NCI-H2227 (cell line): ENCODE data around the gene RFX3.
A peak's percentile ranks its signal among the peaks of the same experiment; 100 is the strongest.

Experiments used
- DNase-seq: peaks from one replicate; lab custom pipeline; 2025; ENCODE audit not compliant: unreplicated experiment; lab: John Stamatoyannopoulos, UW

The RFX3 gene

DNA sequence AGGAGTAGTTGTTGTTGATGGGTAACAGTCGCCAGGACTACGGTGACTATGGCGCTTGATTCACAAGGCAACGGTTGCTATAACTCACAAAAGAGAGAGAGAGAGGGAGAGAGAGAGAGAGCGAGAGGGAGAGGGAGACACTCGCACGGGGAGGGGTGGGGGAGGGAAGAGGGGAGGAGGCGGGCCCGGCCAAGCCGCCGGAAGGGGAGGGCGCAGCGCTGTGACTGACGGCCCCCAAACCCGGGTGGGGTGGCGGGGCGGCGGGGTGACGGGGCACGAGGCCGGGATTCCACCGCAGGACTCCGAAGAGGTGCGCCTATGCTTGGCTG, at the start of gene RFX3:
Gene RFX3 (minus strand): TSS at position 166 of the 329 bp plus-strand sequence. CDS start 130,413 bp downstream, outside the sequence.
- DNase-seq, result peak; percentile 90

DNA sequence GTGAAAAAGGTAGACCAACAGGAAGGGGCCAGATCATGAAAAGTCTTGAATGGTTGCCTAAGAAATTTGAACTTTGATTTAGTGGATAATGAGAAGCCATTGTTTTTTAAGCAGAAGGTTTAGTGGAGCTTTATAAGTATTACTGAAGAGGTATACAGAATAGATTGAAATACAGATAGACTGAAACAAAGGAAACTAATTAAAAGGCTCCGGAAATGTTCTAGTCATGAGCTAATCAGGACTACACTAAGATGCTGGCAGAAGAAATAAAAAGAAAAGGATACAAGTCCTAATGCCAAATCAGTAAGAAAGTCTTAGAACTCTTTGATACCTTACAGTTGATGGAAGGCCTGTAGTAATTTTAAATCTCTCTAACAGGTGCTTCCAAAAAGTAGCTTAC, 45.7 kb upstream of the RFX3 start:
- DNase-seq, result no peak

DNA sequence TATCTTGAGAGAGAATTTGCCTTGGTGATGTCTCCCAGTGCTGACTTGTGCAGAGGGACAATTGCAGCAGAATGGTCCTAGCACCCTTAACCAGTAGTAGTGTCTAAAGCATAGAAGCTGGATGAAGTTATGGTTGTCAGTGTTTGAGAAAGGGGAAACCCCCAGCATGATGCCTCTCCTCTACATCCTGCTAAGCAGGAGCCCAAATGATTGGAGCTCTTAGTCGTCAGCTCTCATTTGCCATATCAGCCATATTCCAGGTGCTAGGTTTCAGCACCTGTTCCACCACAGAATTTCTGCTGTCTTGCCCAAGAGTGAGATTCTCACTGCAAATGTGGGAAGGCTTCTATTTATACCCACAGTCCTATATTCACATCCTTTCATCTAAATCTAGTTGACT, 43.7 kb upstream of the RFX3 start:
- DNase-seq, result no peak

DNA sequence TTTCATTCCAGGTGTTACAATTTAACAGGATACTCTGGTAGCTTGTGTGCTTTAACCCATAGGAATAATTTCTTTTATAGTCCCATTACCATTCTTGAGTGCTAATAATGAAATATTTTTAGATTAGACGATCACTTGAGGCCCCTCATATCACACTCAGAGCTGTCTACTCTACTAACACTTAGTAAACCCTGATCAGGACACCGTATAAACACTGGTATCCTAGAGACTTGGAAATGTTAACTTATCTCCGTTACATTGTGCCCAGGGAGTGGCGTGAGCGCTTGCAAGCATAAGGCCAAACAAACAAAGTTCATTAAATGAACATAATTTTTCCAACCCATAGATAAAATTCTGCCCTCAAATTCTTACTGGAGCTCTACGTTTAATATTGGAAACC, 42.2 kb upstream of the RFX3 start:
- DNase-seq, result no peak

DNA sequence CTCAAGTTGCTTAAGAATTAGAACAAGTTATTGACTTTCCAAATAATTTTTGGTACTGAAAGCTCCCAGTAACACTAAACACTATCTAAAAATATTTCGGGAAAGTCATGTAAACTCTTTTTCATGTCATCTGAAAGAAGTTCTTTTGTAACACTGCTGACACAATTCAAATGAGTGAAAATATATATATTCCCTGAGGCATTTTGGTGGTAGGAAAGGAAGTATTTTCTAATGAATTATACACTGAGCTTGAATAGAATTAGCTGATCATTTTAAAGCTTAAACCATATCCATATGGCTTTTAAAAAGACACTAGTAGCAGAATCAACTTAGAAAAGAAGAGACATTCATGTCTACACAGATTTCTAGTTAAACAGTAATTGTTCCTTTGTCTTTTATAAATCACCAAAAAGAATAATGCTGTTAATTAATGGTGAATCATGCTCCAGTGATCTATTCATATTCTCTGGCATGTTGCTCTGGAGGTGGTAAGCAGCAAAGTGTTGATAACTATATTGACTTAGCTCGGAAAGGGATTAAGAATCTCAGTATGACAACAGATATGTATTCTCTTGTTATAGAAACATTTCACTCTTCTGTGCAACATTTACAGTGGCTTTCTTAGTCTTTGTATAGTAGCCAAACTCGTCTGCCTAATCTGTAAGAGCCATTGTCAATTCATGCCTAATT, 27.4 kb upstream of the RFX3 start:
- DNase-seq, result no peak

DNA sequence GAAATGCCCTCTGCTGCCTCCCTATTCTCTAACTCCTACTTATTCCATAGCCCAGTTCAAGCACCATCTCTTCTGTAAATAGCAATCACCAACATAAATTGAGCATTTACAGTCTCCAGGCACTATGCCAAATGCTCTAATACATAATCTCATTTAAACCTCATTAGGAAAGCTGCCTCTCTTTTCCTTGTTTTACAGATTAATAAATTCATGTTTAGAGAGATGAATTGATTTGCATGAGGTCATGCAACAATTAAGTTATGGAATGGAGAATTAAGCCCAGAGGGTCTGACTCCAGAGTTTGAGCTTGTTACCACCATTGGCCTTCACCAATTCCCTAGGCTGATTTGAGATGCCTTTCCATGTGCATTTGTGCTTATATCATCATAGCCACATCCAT, 23.4 kb upstream of the RFX3 start:
- no peak for DNase-seq

DNA sequence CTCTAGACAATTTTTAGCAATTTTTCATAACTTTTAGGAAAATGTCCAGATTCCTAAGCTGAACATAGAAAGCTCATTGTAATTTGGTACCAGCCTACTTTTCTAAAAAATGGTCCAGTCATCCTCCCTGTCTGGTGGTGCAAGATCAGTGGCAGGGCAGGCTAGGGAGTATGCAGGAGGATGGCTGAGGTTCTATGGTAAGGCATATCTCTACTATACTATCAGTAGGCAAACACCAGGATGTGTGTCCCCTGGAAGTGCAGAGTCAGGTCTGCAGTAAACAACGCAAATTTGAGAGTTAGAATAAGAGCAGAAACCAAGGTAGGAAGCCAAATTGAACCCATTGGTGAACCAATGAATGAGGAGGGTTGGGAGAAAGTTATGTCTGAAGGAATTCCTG, 22.8 kb upstream of the RFX3 start:
- DNase-seq, result no peak

DNA sequence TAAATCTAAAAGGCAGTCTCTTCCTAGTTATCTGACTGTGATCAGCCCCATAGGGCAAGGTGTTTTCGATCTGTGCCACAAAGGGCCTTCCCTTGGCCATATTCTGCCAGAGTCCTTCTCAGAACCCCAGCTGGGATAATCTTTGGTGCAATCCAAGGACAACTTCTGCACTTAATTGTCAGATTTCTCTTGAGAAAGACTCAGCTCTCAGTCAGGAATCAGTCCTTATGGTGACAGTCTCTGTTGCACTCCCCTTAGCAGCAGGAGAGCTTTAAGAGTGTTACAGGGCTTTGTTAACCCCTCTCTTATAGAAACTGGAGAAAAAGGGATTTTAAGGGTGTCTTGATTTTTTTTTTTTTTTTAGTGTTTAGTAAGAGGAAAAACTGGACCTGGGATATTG, 15.4 kb upstream of the RFX3 start:
- peak; percentile 3 for DNase-seq

DNA sequence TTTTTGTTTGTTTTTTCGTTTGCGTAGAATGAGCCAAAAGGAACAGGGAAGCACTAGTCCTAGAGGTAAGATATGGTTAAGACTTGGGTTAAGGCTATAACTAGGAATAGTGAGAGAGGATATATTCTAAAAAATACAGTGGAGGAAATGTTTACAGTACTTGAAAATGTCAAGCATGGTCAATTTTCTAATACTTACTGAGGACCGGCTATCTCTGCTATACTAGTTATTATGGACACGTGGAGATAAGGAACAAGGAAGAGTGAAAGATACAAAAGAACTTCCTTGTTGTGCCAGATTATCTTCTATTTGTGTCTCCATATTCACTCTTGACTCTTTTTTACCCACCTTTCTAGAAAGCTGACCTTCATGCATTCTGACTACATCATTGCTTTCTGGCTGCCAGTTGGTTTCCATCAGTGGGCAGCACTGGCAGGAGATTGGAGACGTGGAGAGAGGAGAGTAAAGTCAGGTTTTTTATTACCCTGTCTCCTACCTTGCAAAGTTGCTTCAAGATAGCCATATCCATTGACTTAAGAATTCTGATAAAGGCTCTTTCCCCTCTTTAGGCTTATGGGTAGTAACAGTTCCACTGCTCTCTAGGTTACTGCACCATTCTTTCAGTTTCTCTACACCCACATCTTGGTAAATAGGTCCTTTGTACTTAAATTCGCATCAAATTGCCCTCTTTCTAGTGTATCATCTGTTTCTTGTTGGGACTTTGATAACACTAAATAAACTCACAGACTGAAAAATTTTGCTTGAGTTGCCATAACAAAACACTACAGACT, 9.0 kb upstream of the RFX3 start:
- DNase-seq, result no peak

DNA sequence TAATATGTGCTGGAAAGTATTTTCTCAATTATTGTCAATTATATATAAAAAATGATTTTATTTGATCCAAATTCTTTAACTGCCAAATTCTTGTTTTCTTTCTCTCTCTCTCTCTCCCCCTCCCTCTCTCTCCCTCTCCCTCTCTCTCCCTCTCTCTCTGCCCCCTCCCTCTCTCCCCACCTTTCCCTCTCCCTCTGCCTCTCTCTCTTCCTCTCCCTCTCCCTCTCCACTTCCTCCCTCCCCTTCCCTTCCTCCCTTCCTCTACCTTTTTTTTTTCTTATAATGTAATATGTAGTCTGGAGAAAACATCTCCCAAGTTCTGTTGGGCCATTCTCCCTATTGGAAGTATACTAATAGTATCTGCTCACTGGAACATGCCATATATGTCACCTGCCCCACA, 6.4 kb upstream of the RFX3 start:
- DNase-seq, result no peak

DNA sequence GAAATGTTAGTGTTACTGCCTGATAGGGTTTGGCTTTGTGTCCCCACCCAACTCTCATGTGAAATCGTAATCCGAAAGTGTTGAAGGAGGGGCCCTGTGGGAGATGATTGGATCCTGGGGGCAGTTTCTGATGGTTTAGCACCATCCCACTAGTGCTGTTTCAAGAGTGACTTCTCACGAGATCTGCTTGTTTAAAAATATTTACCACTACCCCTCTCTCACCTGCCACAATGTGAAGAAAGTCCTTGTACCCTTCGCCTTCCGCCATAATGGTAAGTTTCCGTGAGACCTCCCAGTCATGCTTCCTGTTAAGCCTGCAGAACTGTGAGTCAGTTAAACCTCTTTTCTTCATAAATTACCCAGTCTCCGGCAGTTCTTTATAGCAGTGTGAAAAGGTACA, 2.6 kb upstream of the RFX3 start:
- DNase-seq, result peak; percentile 54

DNA sequence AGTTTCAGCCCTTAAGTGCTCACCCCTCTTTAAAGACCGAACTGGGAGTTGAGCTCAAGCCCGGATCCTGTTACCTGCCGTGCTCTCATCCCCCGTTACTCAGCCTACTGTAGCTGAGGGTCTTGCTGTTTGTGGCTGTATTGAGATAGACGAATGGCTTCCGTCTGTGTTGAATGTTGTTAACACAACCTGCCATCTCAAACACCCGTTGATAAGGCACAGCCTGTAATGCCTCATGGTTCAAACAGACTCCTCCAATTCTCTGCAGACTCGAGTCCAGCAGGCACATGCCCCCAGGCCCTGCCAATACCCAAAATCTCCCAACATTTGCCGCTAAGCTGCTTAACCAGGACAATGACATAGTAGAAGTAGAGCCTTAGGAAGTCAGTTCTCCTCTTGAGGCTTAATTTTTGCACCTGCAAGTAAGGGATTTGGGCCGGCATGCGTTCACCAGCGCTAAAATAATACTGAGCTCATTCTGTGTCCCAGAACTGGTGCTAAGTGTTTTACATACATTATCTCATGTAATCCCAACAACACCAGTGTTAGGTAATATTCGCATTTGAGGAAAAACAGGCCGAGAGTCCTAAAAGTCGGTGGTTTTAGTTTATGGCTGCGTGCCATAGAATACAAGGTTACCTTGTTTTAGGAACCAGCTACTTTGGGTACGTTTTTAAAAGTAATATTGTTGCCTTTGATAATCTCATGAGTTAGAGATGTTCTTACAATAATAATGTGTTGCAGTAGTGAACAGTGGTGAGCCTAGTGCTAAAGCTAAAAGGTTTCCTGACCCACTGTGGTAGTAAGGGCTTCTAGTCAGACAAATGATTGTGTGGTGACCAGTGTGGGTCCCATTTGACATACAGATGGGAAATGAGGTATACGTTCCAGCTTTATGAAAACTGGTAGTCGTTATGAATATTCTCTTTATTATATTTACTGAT, 1.5 kb upstream of the RFX3 start:
- peak; percentile 70 for DNase-seq

DNA sequence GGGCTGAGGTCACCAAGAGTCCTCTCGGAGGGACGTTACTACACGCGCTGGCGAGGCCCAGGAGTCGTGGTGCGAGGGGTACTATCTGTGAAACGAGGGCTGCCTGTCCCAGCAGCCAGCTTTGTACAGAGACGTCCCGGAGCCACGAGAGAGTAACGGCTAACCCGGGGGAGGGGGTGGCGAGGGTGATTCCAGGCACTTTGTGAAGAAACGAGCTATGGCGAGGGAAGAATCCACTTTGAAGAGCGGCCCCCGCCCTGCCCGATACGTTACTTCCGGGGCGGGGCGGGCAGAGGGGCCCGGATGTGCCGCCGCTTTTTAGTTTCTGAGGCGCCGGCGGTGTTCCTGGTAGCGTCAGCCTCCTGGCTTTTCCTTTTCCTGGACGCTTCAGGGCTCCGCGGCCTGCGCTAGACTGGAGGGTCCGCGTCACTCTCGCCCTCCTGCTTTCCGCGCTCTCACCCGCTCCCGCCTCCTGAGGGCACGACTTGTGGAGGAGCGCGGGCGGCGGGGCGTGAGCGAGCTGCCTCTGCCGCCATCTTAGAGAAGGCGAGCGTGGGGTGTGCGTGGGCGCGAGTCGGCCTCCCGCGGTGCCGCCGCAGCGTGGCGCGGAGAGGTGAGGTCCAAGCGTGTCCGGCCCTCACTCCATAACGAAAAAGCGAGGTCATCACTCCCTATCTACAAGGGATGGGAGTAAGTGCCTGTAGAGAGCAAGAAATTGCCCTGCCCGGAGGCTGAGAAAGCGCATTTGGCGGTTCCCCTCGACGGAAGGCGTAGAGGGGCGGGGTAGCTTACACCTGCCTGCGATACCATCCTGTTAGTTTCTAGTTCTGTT, 580 bp upstream of the RFX3 start:
- peak; percentile 91 for DNase-seq

DNA sequence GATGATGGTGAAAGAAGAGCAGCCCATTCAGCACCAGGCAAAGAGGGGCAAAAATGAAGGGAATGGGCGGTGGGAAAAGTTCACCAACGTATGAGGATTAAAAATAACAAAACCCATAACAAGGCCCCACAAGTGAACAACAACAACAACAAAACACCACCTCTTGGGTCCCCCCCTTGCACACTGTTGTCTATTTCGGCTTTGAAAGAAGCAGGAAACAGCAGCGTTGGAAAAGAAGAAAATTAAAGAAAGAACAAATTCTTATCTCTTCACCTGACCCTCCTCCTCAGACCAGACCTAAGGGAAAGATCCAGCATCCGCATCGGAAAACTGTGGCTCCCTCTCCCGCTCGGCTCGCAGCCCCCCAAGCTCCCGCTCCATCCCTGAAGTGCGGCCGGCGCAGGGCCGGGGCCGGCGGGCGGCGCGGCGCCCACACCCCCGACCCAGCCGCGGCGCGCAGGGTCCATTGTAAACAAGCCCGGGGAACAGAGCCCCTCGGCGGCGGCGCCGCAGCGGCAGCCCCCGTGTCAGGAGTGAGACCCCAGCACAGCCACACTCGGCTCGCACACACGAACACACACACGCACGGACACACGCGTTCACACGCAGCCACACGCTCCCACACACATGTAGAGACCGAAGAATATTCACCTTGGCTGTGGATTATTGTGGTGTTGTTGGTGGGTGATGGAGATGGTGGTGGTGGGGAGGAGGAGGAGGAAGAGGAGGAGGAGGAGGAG, 535 bp downstream of the RFX3 start:
- peak; percentile 78 for DNase-seq

DNA sequence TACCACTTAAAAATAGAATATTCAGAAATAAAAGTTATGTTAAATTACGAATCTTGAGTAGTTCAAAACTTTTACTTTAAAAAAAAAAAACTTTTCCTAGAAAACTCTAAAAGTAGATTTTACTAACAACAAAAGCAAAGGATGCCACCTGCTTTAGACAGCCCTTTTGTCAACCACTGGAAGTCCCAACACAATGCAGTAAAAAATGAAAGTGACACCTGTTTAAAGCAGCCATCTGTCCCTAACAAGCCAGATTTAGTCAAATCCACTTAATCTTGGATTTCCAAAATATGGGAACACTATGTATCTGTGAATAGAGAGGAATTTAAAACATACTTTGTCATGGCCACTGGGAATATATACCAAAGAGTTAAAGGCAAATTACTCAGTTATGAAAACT, 3.8 kb downstream of the RFX3 start:
- no peak for DNase-seq

DNA sequence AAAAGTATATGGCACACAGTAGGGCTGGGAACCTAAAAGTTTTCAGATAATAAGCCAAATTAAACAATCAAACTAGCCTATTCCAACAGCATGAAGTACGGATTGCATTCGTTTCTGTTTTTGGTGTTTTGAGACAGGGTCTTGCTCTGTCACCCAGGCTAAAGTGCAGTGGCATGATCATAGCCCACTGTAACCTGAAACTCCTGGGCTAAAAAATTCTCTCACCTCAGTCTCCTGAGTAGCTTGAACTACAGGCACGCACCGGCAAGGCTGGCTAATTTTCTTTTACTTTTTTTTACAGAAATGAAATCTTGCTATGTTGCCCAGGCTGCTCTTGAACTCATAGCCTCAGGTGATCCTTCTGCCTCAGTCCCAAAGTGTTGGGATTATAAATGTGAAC, 5.2 kb downstream of the RFX3 start:
- DNase-seq, result no peak

DNA sequence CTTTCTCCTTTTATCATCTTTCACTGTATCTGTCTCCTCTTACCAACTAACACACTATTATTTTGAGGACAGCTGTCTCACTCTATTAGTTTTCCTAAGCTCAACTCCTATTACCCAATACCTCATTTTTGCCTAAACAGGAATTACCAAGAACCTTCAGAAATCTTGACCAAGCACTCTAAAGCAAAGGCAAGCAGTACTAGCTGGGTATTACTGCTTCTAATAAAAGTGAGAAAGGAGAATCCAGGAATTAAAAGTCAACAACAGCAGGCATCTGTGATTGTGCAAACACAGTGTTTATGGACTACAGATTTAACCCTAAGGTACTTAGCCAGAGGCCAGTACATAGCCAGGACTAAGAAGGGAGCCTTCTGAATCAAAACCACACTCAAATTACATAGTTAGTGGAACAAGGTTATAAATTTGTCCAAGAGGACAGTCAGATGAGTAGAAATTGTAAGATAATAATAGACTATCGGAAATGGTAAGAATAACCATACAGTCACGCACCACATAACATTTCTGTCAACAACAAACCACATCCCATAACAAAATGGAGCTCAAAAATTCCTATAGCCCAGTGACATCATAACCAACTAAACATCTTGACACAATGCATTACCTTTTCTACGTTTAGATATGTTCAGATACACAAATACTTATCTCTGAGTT, 8.3 kb downstream of the RFX3 start:
- DNase-seq, result no peak

DNA sequence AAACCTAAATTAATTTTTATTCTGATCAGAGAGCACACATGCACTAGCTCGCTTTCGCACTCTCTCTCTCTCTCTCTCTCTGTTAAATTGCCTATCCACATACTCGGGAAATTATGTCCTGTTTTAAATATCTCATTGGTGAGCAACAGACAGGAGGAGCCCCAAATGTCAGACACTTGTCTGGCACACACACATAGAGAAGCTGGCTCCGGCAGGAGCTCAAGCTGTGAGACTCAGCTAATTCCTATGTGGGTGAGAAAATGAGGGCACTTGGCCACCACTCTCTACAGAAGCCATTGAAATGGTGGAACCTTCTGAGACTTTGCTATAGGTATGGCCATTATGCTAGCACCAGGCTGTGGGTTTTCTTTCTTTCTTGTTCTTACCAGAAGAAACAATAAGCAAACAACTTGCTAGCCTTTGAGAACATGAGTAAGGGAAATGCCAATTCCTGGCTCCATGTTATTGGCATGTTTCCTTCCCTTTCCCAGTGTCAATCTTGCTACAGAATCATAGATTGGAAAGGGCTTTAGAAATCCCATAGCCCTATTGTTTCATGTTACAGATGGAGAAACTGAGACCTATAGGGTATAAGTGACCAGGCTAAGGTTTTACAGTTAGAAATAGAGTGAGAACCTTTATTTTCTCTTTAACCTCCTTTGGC, 9.0 kb downstream of the RFX3 start:
- no peak for DNase-seq

DNA sequence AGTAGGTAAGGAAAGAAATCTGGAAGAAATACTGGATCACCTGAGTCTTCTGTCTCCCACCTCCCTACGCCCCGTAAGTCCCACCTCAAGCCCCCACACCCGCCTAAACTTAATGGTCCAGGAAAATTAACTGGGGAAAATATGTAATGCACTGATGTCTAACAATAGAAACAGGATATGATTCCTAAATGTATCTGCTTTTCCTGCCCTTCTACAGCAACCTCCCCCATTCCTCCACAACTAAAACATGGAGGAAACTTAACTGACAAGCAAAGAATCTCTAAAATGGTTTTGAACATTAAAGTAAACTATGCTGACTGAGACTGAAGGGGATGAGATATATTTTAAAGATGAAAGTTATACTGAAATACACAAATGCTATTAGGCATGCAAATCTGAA, 10.4 kb downstream of the RFX3 start:
- DNase-seq, result no peak
